ENCODE data around the gene SETDB1. TPM values are rescaled to one million over a fixed set of nuclear protein-coding genes. Genes with fewer than 3 reads are reported as not detected.

The SETDB1 gene
- total and polyA plus RNA-seq, 2 of the 13 experiments (the other 11 are each of a cell fraction or from before 2014, with no cell fraction given) = 33.1 to 34.6 TPM

GRCh38 chr1:150995460-150995859 lies 69.3 kb downstream of the SETDB1 start:
- Histone ChIP-seq H3K9me3 (ENCODE audit: low read length) (no peaks in the 10 kb centered on the region), H3K4me3 (replicated peaks in 1 of 3; ENCODE audit: insufficient read depth in 1 of 3, low read depth in 2 of 3, low read length in 3 of 3) (no peak overlapping the region), H4K20me1 (ENCODE audit: insufficient read depth, low read length) (no peaks in the 10 kb centered on the region), H3K79me2 (ENCODE audit: insufficient read depth, low read length) (no peaks in the 10 kb centered on the region), H3K27ac (ENCODE audit: extremely low read length, insufficient read depth, low read length) (no peak overlapping the region), H3K27me3 (ENCODE audit: control insufficient read depth in 1 of 2, insufficient read depth in 2 of 2, low read length in 2 of 2) (no peaks in the 10 kb centered on the region), H3K9ac (ENCODE audit: insufficient read depth, low read depth, low read length) (no peak overlapping the region), H3K4me2 (ENCODE audit: low read depth, low read length) (no peak overlapping the region), H3K4me1 (ENCODE audit: insufficient read depth, low read length) (peaks cover 15% of the 10 kb centered on the region), H2AFZ (ENCODE audit: low read length) (no peak overlapping the region), H3K36me3 (replicated peaks in 1 of 2; ENCODE audit: control insufficient read depth in 1 of 2, insufficient read depth in 2 of 2, low read length in 2 of 2) (peaks cover 11 to 25% of the 10 kb centered on the region in 2 experiments; a peak in 4 of 5 replicates)
- WGBS (ENCODE audit: low lambda C conversion rate) = 53% methylated on average over 4 of the region's 4 CpGs
- TF ChIP-seq ZNF770 (CRISPR knock-in tag; IDR thresholded peaks at IDR 0.05) = 0 out of 2 replicates have a peak, but pooled peaks have one; percentile 7
- TF ChIP-seq ZSCAN25 (CRISPR knock-in tag; IDR thresholded peaks at IDR 0.05) = no peak
- TF ChIP-seq ZNF788 (CRISPR knock-in tag; IDR thresholded peaks at IDR 0.05; ENCODE audit: borderline replicate concordance) = no peak
- ChIA-PET POLR2A (interaction anchor here (0.6 to 5.6 kb wide), 7 partner anchors 11 to 194 kb away, joined by 3 to 55 read pairs (median 6); partner anchors contain the start of genes ANXA9, MINDY1 and VPS72), CTCF (ENCODE audit: low intra/inter-chr PET ratio, low total read pairs) (interaction anchor here (2.0 kb wide), 1 partner anchor 16 kb away, joined by 24 read pairs; no protein-coding TSS in a partner anchor)
- intact Hi-C loops (cut with micrococcal nuclease; ENCODE audit: unreplicated experiment) = no loop called here
- FAIRE-seq (no peak), DNase-seq (ENCODE audit: low spot score) (no peak), ATAC-seq (no peak)
- TSS peak; percentile 37 for BruUV-seq (replicated peaks)
- in situ Hi-C loops (cut with HindIII; ENCODE audit: extremely low pct_ligation_motif_present, low pct_unique_long_range_greater_than_20kb) = no loop called here

GRCh38 chr1:150995896-150996295 lies 69.7 kb downstream of the SETDB1 start:
- no peak overlapping the region for H3K9ac ChIP-seq (ENCODE audit: insufficient read depth, low read depth, low read length)
- no peaks in the 10 kb centered on the region for H3K27me3 ChIP-seq (ENCODE audit: control insufficient read depth in 1 of 2, insufficient read depth in 2 of 2, low read length in 2 of 2)
- no peaks in the 10 kb centered on the region for H3K79me2 ChIP-seq (ENCODE audit: insufficient read depth, low read length)
- FAIRE-seq (peak; percentile 82), DNase-seq (ENCODE audit: low spot score) (no peak), ATAC-seq (peak; percentile 52)
- H3K27ac ChIP-seq (ENCODE audit: extremely low read length, insufficient read depth, low read length) = no peak overlapping the region
- no peaks in the 10 kb centered on the region for H4K20me1 ChIP-seq (ENCODE audit: insufficient read depth, low read length)
- no peak overlapping the region for H2AFZ ChIP-seq (ENCODE audit: low read length)
- H3K4me1 ChIP-seq (ENCODE audit: insufficient read depth, low read length) = peaks cover 20% of the 10 kb centered on the region
- H3K9me3 ChIP-seq (ENCODE audit: low read length) = no peaks in the 10 kb centered on the region
- CTCF ChIA-PET (ENCODE audit: low intra/inter-chr PET ratio, low total read pairs) = interaction anchor here (2.0 kb wide), 1 partner anchor 16 kb away, joined by 24 read pairs; no protein-coding TSS in a partner anchor
- H3K4me2 ChIP-seq (ENCODE audit: low read depth, low read length) = no peak overlapping the region
- in situ Hi-C loops (cut with HindIII; ENCODE audit: extremely low pct_ligation_motif_present, low pct_unique_long_range_greater_than_20kb) = no loop called here
- no TSS peak for BruUV-seq (replicated peaks)
- H3K36me3 ChIP-seq (replicated peaks in 1 of 2; ENCODE audit: control insufficient read depth in 1 of 2, insufficient read depth in 2 of 2, low read length in 2 of 2) = peaks cover 11 to 25% of the 10 kb centered on the region in 2 experiments; a peak in 4 of 5 replicates
- intact Hi-C loops (cut with micrococcal nuclease; ENCODE audit: unreplicated experiment) = no loop called here
- no peak overlapping the region for H3K4me3 ChIP-seq (replicated peaks in 1 of 3; ENCODE audit: insufficient read depth in 1 of 3, low read depth in 2 of 3, low read length in 3 of 3)
- POLR2A ChIA-PET = interaction anchor here (0.6 to 5.6 kb wide), 7 partner anchors 10 to 194 kb away, joined by 3 to 55 read pairs (median 6); partner anchors contain the start of genes ANXA9, MINDY1 and VPS72
- WGBS (ENCODE audit: low lambda C conversion rate) = 59% methylated on average over 9 of the region's 9 CpGs
- TF ChIP-seq KDM5A (IDR thresholded peaks at IDR 0.05; ENCODE audit: borderline replicate concordance, low read length) (no peak), REPIN1 (CRISPR knock-in tag; IDR thresholded peaks at IDR 0.05; ENCODE audit: borderline replicate concordance, low read depth) (no peak), ZNF552 (CRISPR knock-in tag; IDR thresholded peaks at IDR 0.05; ENCODE audit: borderline replicate concordance) (no peak), KAT8 (CRISPR knock-in tag; IDR thresholded peaks at IDR 0.05) (0 out of 2 replicates have a peak, but pooled peaks have one; percentile 14), ZNF768 (CRISPR knock-in tag; IDR thresholded peaks at IDR 0.05) (no peak), KDM2A (CRISPR knock-in tag; IDR thresholded peaks at IDR 0.05; ENCODE audit: borderline replicate concordance, low read depth) (0 out of 2 replicates have a peak, but pooled peaks have one; percentile 17), SMC3 (IDR thresholded peaks at IDR 0.05; ENCODE audit: low read length) (0 out of 2 replicates have a peak, but pooled peaks have one; percentile 47), BCL6 (CRISPR knock-in tag; IDR thresholded peaks at IDR 0.05) (no peak), TEAD2 (CRISPR knock-in tag; IDR thresholded peaks at IDR 0.05) (no peak), STAG1 (CRISPR knock-in tag; IDR thresholded peaks at IDR 0.05) (peak; percentile 75), MIXL1 (CRISPR knock-in tag; IDR thresholded peaks at IDR 0.05) (0 out of 2 replicates have a peak, but pooled peaks have one; percentile 13), MYC (CRISPR knock-in tag; IDR thresholded peaks at IDR 0.05; ENCODE audit: borderline replicate concordance) (no peak), ZNF570 (CRISPR knock-in tag; IDR thresholded peaks at IDR 0.05; ENCODE audit: borderline replicate concordance) (no peak)
